OCI-M2 (cell line): Measurements from ENCODE around the gene STK32A.

Experiments used
- DNase-seq: peaks from one replicate; lab custom pipeline; 2025; ENCODE audit not compliant: unreplicated experiment; lab: John Stamatoyannopoulos, UW

STK32A gene

GRCh38 chr5:147248561-147248960 is 13.7 kb downstream of the STK32A start:
- DNase-seq = no peak

- DNase-seq = no peak
Measured at GRCh38 chr5:147259837-147260236, 25.0 kb downstream of the STK32A start.

- no peak for DNase-seq
Measured at GRCh38 chr5:147267082-147267832, 32.4 kb downstream of the STK32A start.

GRCh38 chr5:147276497-147276896 is 41.7 kb downstream of the STK32A start:
- no peak for DNase-seq

- no peak for DNase-seq
Measured at GRCh38 chr5:147286296-147286695, 51.5 kb downstream of the STK32A start.

- no peak for DNase-seq
Measured at GRCh38 chr5:147287110-147287509, 52.3 kb downstream of the STK32A start.

GRCh38 chr5:147290261-147290660 is 55.4 kb downstream of the STK32A start:
- DNase-seq = no peak

- no peak for DNase-seq
Measured at GRCh38 chr5:147303251-147303650, 68.4 kb downstream of the STK32A start.

GRCh38 chr5:147303976-147304375 is 69.2 kb downstream of the STK32A start:
- DNase-seq = no peak

- no peak for DNase-seq
Measured at GRCh38 chr5:147305147-147305546, 70.3 kb downstream of the STK32A start.

- no peak for DNase-seq
Measured at GRCh38 chr5:147306351-147306750, 71.5 kb downstream of the STK32A start.

GRCh38 chr5:147307170-147307569 is 72.3 kb downstream of the STK32A start:
- no peak for DNase-seq

- no peak for DNase-seq
Measured at GRCh38 chr5:147309621-147310020, 74.8 kb downstream of the STK32A start.

GRCh38 chr5:147310059-147310704 is 75.4 kb downstream of the STK32A start:
- DNase-seq = no peak

- no peak for DNase-seq
Measured at GRCh38 chr5:147317978-147318684, 83.3 kb downstream of the STK32A start.

- no peak for DNase-seq
Measured at GRCh38 chr5:147321569-147321968, 86.7 kb downstream of the STK32A start.

- DNase-seq = no peak
Measured at GRCh38 chr5:147327421-147327820, 92.6 kb downstream of the STK32A start.

- no peak for DNase-seq
Measured at GRCh38 chr5:147327905-147328304, 93.1 kb downstream of the STK32A start.

- DNase-seq = no peak
Measured at GRCh38 chr5:147332658-147333057, 97.8 kb downstream of the STK32A start.

GRCh38 chr5:147336876-147337275 is 102.0 kb downstream of the STK32A start:
- no peak for DNase-seq

- no peak for DNase-seq
Measured at GRCh38 chr5:147339313-147339712, 104.5 kb downstream of the STK32A start.

GRCh38 chr5:147340941-147341340 is 106.1 kb downstream of the STK32A start:
- DNase-seq = no peak
